IPS-18c (cell line): ENCODE data around the gene IL5.

ENCODE experiments used
- H3K4me3 ChIP-seq: 2 replicates; pipeline ENCODE4 v1.7.0; 2013; ENCODE audit warnings: low read depth, mild to moderate bottlenecking, low read length, moderate library complexity; ENCODE audit not compliant: insufficient read depth
- H3K9me3 ChIP-seq: one replicate; pipeline ENCODE4 v1.6.1; 2013; ENCODE audit warnings: mild to moderate bottlenecking, low read length, moderate library complexity; ENCODE audit not compliant: control insufficient read depth, insufficient read depth

IL5 gene

GRCh38 chr5:132503244-132503643 lies 40.1 kb downstream of the IL5 start:
- H3K9me3 ChIP-seq, result no peaks in the 10 kb centered on the region
- no peak overlapping the region for H3K4me3 ChIP-seq

GRCh38 chr5:132501961-132502931 lies 41.1 kb downstream of the IL5 start:
- no peak overlapping the region for H3K4me3 ChIP-seq

GRCh38 chr5:132501629-132501956 lies 41.7 kb downstream of the IL5 start:
- no peaks in the 10 kb centered on the region for H3K9me3 ChIP-seq
- H3K4me3 ChIP-seq, result no peak overlapping the region

More at GRCh38 chr5:132501961-132502931, 41.1 kb downstream of the IL5 start:
- no peaks in the 10 kb centered on the region for H3K9me3 ChIP-seq

- H3K4me3 ChIP-seq, result no peak overlapping the region
- no peaks in the 10 kb centered on the region for H3K9me3 ChIP-seq
These were observed 42.2 kb downstream of the IL5 start for GRCh38 chr5:132500931-132501628.

- no peak overlapping the region for H3K4me3 ChIP-seq
These were observed 42.9 kb downstream of the IL5 start for GRCh38 chr5:132500244-132500930.

GRCh38 chr5:132499440-132500243 lies 43.7 kb downstream of the IL5 start:
- no peaks in the 10 kb centered on the region for H3K9me3 ChIP-seq
- no peak overlapping the region for H3K4me3 ChIP-seq

More at GRCh38 chr5:132500244-132500930, 42.9 kb downstream of the IL5 start:
- no peaks in the 10 kb centered on the region for H3K9me3 ChIP-seq

GRCh38 chr5:132498686-132499271 lies 44.5 kb downstream of the IL5 start:
- no peak overlapping the region for H3K4me3 ChIP-seq
- H3K9me3 ChIP-seq, result no peaks in the 10 kb centered on the region

GRCh38 chr5:132498152-132498551 lies 45.2 kb downstream of the IL5 start:
- Histone ChIP-seq H3K9me3 (no peaks in the 10 kb centered on the region), H3K4me3 (no peak overlapping the region)

GRCh38 chr5:132497488-132497997 lies 45.8 kb downstream of the IL5 start:
- Histone ChIP-seq H3K4me3 (peak overlapping the region; percentile 91), H3K9me3 (no peaks in the 10 kb centered on the region)

- Histone ChIP-seq H3K4me3 (peak overlapping the region; percentile 91), H3K9me3 (no peaks in the 10 kb centered on the region)
These were observed 46.5 kb downstream of the IL5 start for GRCh38 chr5:132496631-132497487.

- Histone ChIP-seq H3K9me3 (no peaks in the 10 kb centered on the region), H3K4me3 (peak overlapping the region; percentile 91)
These were observed 47.1 kb downstream of the IL5 start for GRCh38 chr5:132496191-132496630.

- H3K4me3 ChIP-seq, result peak overlapping the region; percentile 91
These were observed 47.6 kb downstream of the IL5 start for GRCh38 chr5:132495667-132496190.

GRCh38 chr5:132493821-132494220 lies 49.5 kb downstream of the IL5 start:
- Histone ChIP-seq H3K9me3 (no peaks in the 10 kb centered on the region), H3K4me3 (no peak overlapping the region)

More at GRCh38 chr5:132495667-132496190, 47.6 kb downstream of the IL5 start:
- H3K9me3 ChIP-seq, result no peaks in the 10 kb centered on the region

- Histone ChIP-seq H3K4me3 (no peak overlapping the region), H3K9me3 (no peaks in the 10 kb centered on the region)
These were observed 50.1 kb downstream of the IL5 start for GRCh38 chr5:132493241-132493640.

- no peak overlapping the region for H3K4me3 ChIP-seq
- H3K9me3 ChIP-seq, result no peaks in the 10 kb centered on the region
These were observed 50.8 kb downstream of the IL5 start for GRCh38 chr5:132492386-132493125.
